Right renal cortex interstitium (tissue), 3 donors: ENCODE results near the gene ACTL6B. TPM values are rescaled to one million over a fixed set of nuclear protein-coding genes. Genes with fewer than 3 reads are reported as not detected.
"Not testable (repeated sequence)": the region's sequence is repeated elsewhere in the genome, so short reads cannot be mapped to it uniquely, and the experiment has no call there.

Source experiments
- DNase-seq, 3 donors: peaks; one replicate each; pipeline ENCODE4 v3.0.0-alpha.2; 2013; ENCODE audit warnings: low read depth in 3 of 3, low spot score in 2 of 3
- polyA plus RNA-seq, 3 donors: library from polyadenylated mRNA; unstranded; fragments of 120-200 nt; gene quantifications; one replicate each; pipeline ENCODE4 v1.2.1, GENCODE V29; 2013; ENCODE audit not compliant: insufficient read length in 3 of 3

ACTL6B gene
- polyA plus RNA-seq, 3 donors: not detected

- DNase-seq: peak; percentile 97 to 99 (median 98)
Measured at GRCh38 chr7:100673302-100673941, 17.2 kb upstream of the ACTL6B start, which contains the start of gene GNB2. GNB2 (plus strand) TSS chr7:100673740; CDS start chr7:100676266, 2,526 bp downstream.

DNA sequence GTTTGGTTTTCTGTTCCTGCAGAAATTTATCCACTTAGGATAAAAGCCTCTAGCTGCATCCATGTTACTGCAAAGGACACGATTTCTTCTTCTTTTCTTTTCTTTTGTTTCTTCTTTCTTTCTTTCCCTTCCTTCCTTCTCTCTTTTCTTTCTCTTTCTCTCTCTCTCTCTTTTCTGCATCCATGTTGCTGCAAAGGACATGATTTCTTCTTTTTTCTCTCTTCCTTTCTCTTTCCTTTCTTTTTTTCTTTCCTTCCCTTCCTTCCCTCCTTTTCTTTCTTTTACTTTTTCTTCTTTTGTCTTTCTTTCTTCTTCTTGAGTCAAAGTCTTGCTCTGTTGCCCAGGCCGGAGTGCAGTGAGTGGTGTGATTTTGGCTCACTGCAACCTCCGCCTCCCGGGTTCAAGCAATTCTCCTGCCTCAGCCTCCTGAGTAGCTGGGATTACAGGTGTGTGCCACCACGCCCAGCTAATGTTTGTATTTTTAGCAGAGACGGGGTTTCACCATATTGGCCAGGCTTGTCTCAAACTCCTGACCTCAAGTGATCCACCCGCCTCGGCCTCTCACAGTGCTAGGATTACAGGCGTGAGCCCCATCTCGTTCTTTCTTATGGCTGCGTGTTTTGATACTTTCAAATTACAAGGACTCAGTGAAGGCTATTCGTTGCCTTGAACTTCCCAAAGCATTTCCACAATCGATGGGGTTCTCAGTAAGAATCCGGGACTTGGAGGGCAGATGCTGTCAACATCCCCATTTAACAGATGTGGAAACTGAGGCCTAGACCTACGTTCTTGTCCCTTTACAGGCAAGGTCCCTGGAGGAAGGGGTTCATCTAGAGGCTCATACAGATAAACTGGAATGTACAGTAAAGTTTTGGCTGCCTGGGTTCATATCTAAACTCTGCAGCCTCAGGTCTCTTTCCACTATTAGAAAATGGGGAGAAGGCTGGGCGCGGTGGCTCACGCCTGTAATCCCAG lies 15.4 kb upstream of the ACTL6B start:
- no peak for DNase-seq

DNA sequence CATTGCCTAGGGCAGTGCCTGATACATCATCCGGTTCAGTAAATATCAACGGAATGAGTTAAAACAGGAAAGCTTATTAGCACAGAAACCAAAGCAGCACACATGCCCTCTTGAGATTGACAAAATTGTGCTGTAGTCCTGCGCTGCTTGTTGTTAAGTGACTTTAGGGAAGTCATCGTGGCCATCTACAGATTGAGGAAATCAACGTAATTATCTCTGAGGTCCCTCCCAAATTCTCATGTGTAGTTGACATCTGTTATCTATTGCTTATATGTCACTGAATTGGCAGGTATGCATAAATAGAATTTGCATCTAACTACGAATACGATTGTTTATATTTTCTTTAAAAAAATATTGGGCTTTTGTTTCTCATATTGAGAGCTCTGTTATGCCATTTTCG lies 13.8 kb upstream of the ACTL6B start:
- no peak for DNase-seq

GRCh38 chr7:100669106-100669505 lies 12.9 kb upstream of the ACTL6B start:
- DNase-seq: not testable (repeated sequence)

DNA sequence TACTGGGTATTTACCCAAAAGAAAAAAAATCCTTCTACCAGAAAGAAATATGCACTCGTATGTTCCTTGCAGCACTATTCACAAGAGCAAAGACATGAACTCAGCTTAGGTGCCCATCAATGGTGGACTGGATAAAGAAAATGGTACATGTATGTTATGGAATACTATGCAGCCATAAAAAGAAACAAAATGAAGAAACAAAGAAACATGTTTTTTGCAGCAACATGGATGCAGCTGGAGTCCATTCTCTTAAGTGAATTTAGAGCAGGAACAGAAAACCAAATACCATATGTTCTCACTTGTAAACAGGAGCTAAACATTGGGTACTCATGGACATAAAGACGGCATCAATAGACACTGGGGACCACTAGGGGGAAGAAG lies 11.8 kb upstream of the ACTL6B start:
- DNase-seq: no peak

DNA sequence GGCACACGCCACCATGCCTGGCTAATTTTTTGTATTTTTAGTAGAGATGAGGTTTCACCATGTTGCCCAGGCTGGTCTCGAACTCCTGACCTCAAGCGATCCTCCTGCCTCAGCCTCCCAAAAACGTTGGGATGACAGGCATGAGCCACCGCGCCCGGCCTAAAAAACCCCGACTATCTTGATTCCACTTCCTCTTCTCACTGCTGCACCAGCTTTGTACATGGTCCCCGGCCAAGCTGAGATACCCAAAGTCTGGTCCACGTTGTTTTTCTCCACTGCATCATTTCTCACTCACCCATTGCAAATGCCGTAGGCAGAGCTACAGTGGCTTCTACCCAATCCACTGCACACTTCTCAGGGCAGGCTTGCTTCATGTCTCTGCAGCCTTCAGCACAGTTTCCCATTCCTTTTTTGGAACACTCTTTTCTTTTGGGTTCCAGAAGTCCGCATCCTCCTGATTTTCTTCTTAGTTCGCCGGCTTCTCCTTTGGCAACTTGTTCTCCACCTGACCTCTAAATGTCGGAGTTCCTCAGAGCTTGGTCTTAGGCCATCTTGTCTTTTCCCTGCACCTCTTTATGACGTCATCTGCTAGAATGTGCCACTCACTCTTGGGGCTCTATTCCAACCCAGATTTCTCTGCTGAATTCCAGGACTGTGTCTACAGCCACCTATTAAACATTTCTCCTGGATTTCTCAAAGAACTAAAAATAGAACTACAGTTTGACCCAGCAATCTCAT lies 11.3 kb upstream of the ACTL6B start:
- no peak for DNase-seq

GRCh38 chr7:100665168-100665726 lies 9.0 kb upstream of the ACTL6B start:
- no peak for DNase-seq

DNA sequence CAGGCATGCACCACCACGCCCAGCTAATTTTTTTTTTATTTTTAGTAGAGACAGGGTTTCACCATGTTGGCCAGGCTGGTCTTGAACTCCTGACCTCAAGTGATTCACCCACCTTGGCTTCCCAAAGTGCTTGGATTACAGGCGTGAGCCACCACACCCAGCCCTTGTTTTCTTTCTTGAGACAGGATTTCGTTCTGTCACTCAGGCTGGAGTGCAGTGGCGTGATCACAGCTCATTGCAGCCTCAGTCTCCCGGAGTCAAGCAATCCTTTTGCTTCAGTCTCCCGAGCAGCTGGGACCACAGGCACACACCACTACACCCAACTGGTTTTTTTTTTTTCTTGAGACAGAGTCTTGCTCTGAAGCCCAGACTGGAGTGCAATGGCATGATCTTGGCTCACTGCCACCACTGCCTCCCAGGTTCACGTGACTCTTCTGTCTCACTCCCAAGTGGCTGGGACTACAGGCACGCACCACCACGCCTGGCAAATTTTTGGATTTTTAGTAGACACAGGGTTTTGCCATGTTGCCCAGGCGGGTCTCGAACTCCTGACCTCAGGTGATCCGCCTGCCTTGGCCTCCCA lies 6.0 kb upstream of the ACTL6B start:
- not testable (repeated sequence) for DNase-seq

DNA sequence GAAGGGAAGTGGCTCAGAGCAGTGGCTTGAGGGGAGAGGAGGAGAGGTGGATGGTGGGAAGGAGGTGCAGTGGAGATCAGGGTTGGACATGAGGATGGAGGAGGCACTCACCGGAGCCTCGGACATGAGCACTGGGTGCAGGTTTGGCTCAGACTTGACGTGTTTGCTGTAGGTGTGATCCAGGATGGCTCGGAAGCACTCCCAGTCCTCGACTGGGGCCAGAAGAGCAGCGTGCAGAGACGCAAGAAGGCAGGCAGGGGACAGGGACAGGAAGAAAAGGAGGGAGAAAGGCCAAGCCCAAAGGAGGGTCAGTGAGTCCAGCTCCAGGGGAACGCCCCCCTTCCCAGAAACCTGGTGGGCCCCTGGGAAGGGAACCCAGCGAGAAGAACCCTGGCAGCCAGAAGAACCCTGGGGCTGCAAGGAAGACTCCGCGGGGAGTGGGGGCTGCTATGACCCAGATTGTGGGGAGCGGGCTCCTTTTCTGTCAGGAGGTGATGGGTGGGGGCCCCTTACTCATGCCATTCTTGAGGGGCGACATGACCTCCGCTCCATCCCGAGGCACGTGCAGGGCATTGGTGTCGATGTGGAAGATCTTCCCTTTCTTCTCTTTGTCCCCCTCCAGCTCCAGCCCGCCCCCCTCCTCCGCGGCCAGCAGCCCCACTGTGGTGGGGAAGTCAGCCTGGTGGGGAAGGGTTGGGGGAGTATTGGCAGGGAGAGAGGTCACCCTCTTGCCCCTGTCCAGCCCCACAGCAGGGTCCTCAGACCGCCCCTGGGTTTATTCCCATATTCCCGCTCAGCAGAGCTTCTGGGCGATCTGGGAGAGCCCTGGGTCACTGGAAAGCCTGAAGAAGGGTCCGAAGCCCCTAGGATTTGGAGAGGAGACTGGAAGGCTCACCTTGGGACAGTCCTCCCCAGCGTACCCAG lies 1.1 kb downstream of the ACTL6B start:
- DNase-seq: no peak

DNA sequence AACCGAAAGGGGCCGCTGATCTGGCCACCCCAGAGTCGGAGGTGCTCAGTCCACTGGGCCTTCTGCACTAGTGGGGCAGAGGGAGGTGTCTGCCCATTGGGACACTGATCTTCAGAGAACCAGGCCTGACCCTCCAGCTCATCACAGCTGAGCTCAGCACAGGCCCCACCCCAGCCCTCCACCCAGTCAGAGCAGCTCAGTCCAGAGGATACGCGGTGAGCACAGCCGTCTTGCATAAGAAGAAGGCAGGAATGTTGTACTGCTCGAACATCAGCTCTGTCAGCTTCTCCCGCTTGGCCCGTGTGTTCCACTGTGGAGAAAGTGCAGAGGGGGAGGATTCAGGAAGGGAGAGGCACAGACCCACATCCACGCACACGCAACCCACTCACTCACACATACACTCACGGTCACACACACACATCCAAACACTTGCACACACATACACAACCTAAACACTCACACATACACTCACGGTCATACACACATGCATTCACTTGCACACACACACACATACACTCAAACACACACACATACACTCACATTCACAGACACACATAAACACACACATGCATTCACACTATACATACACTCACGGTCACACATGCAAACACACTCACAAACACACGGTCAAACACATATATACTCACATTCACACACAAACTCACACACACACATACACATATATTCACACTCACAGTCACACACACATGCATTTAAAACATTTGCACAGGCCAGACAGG lies 6.3 kb downstream of the ACTL6B start:
- no peak for DNase-seq

DNA sequence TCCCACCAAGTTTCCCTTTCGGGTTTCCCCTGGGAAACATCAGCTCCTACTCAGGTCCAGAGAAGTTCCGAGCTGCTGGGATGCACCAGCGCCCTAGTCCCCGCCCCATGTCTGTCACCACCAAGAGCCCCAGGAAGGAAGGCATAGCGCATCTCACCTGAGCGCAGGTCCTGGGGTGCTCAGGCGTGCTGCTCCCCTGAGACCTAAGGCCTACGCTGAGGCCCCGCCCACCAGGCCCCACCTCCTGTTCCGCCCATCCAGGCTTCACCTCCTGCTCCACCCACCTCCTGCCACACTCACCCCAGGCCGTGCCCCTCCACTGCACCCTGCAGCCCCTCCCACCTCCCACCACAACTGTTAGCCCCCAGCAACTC lies 13.7 kb downstream of the ACTL6B start:
- no peak for DNase-seq

GRCh38 chr7:100641860-100642533 lies 14.3 kb downstream of the ACTL6B start:
- DNase-seq: no peak

- no peak for DNase-seq
Measured at GRCh38 chr7:100641463-100641859, 14.8 kb downstream of the ACTL6B start, which contains the start of gene TFR2. TFR2 (minus strand) TSS chr7:100641552; CDS start chr7:100641509, 43 bp downstream.

- no peak for DNase-seq
Measured at GRCh38 chr7:100640517-100641440, 15.5 kb downstream of the ACTL6B start.

GRCh38 chr7:100639995-100640516 lies 16.2 kb downstream of the ACTL6B start:
- no peak for DNase-seq

GRCh38 chr7:100632951-100633717 lies 23.1 kb downstream of the ACTL6B start:
- no peak for DNase-seq
